Measurements from ENCODE around the gene DMD. TPM values are rescaled to one million over a fixed set of nuclear protein-coding genes. Genes with fewer than 3 reads are reported as not detected.

DMD gene
- total and polyA plus RNA-seq, 2 of the 8 experiments (the other 6 are each of a cell fraction or from before 2014, with no cell fraction given), result 4.8 to 7.4 TPM

GRCh38 chrX:31147175-31147574 lies 2064.2 kb downstream of the DMD start:
- Histone ChIP-seq H3K14ac (ENCODE audit: insufficient read length) (no peak overlapping the region), H3K56ac (replicated peaks; ENCODE audit: insufficient read length, low read depth, low read length) (no peak overlapping the region), H2BK20ac (ENCODE audit: low read length) (no peak overlapping the region), H3K27me3 (replicated peaks in 1 of 4; ENCODE audit: control insufficient read depth in 3 of 4, extremely low read depth in 1 of 4, insufficient read depth in 3 of 4, low read length in 3 of 4) (no peaks in the 10 kb centered on the region), H4K8ac (ENCODE audit: extremely low read depth, insufficient read depth, low read length) (no peak overlapping the region), H3K4me1 (replicated peaks in 1 of 4; ENCODE audit: control insufficient read depth in 3 of 4, insufficient read depth in 4 of 4, low read length in 3 of 4) (no peaks in the 10 kb centered on the region), H3K4me3 (ENCODE audit: extremely low read depth in 1 of 4, insufficient read depth in 2 of 4, low read depth in 3 of 4, low read length in 4 of 4) (no peak overlapping the region), H3K18ac (ENCODE audit: extremely low read depth, low read length) (no peak overlapping the region), H3K4ac (replicated peaks; ENCODE audit: insufficient read length, low read depth, low read length) (no peak overlapping the region), H2BK5ac (ENCODE audit: low read depth, low read length) (no peak overlapping the region), H3K4me2 (ENCODE audit: insufficient read depth in 1 of 2, low read depth in 2 of 2, low read length in 2 of 2) (no peak overlapping the region), H2BK15ac (ENCODE audit: low read length) (no peak overlapping the region), H3K79me1 (ENCODE audit: low read depth, low read length) (no peaks in the 10 kb centered on the region), H3K79me2 (ENCODE audit: control insufficient read depth in 1 of 2, insufficient read depth in 2 of 2, low read length in 2 of 2) (no peaks in the 10 kb centered on the region), H3K23ac (ENCODE audit: insufficient read length) (no peak overlapping the region), H3K23me2 (ENCODE audit: low read depth, low read length) (no peaks in the 10 kb centered on the region), H2BK120ac (replicated peaks; ENCODE audit: low read depth, low read length) (no peak overlapping the region), H4K20me1 (replicated peaks in 1 of 2; ENCODE audit: control insufficient read depth in 1 of 2, insufficient read depth in 2 of 2, low read length in 2 of 2) (no peaks in the 10 kb centered on the region), H2AFZ (ENCODE audit: low read length) (no peak overlapping the region), H4K5ac (ENCODE audit: insufficient read length, low read depth, low read length) (no peak overlapping the region), H4K91ac (replicated peaks; ENCODE audit: insufficient read length, low read length) (no peak overlapping the region), H3K36me3 (ENCODE audit: control insufficient read depth in 2 of 4, insufficient read depth in 4 of 4, low read length in 3 of 4) (no peaks in the 10 kb centered on the region; a peak in 3 of 8 replicates), H3K27ac (ENCODE audit: low read depth, low read length) (no peak overlapping the region), H2AK5ac (ENCODE audit: low read depth, low read length) (no peak overlapping the region), H3K9ac (replicated peaks in 1 of 4; ENCODE audit: extremely low read depth in 1 of 4, low read depth in 3 of 4, low read length in 3 of 4) (no peak overlapping the region), H3K9me3 (ENCODE audit: insufficient read depth in 2 of 2, low read depth in 1 of 2, low read length in 1 of 2) (no peaks in the 10 kb centered on the region), H2BK12ac (ENCODE audit: low read depth, low read length) (no peak overlapping the region)
- POLR2A ChIA-PET (ENCODE audit: partially characterized antibody), result no interaction called here
- FAIRE-seq (no peak), DNase-seq (ENCODE audit: low read depth in 1 of 2, low spot score in 2 of 2) (no peak)
- 100% methylated on average over 1 of the region's 6 CpGs; no CpG with 5 or more reads in 1 of the 2 experiments for WGBS, 2 experiments (ENCODE audit: extremely low coverage in 1 of 2, insufficient coverage in 1 of 2, insufficient read length in 1 of 2, insufficient replicate concordance in 2 of 2, low coverage in 1 of 2, low lambda C conversion rate in 2 of 2, missing lambda C conversion rate in 1 of 2)
- CTCF ChIA-PET (ENCODE audit: partially characterized antibody), result no interaction called here
- no peak for TF ChIP-seq RBBP5 (IDR thresholded peaks at IDR 0.05; ENCODE audit: borderline replicate concordance, low read depth, low read length)

Data from H1 (cell line).